ENCODE data around the gene MPND. TPM values are rescaled to one million over a fixed set of nuclear protein-coding genes. Genes with fewer than 3 reads are reported as not detected.

Gene MPND, protein sequence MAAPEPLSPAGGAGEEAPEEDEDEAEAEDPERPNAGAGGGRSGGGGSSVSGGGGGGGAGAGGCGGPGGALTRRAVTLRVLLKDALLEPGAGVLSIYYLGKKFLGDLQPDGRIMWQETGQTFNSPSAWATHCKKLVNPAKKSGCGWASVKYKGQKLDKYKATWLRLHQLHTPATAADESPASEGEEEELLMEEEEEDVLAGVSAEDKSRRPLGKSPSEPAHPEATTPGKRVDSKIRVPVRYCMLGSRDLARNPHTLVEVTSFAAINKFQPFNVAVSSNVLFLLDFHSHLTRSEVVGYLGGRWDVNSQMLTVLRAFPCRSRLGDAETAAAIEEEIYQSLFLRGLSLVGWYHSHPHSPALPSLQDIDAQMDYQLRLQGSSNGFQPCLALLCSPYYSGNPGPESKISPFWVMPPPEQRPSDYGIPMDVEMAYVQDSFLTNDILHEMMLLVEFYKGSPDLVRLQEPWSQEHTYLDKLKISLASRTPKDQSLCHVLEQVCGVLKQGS
- 7.0 and 9.2 TPM in 2 replicates for total RNA-seq (2013; cell fraction: nucleolus; rRNA removed)
- total RNA-seq (2014; rRNA removed) (3.5 and 4.2 TPM in 2 replicates), total RNA-seq (2014; rRNA removed; fragmentation: Illumina TruSeq; extraction: Trizol) (6.1 and 7.9 TPM in 2 replicates), total RNA-seq (2021) (18.3 and 20.3 TPM in 2 replicates), polyA plus RNA-seq (2011; rRNA removed) (3.4 and 7.2 TPM in 2 replicates), polyA plus RNA-seq (2014; fragmentation: Illumina TruSeq; extraction: Trizol) (0.70 and 4.8 TPM in 2 replicates), polyA plus RNA-seq (2014; fragmentation: Nextera tagmentation; extraction: Ambion mirVana) (1 to 10 TPM in 1 of 2 experiments, under 1 TPM in 1; 0.79 to 4.3 TPM), polyA plus RNA-seq (2014; rRNA removed) (10.5 and 11.8 TPM in 2 replicates), polyA plus RNA-seq (2016; fragmentation: Nextera tagmentation; extraction: Ambion mirVana) (1 to 10 TPM; 3.7 to 8.5 TPM), polyA minus RNA-seq (2011; rRNA and poly(A)+ RNA removed) (7.2 and 15.3 TPM in 2 replicates), Bru-seq, nascent RNA (percentile 50 among the genes with signal in this experiment), BruChase-seq, experiment 1, labeled RNA remaining after a 6-hour chase (percentile 50 among the genes with signal in this experiment), BruChase-seq, experiment 2, labeled RNA remaining after a 2-hour chase (percentile 47 among the genes with signal in this experiment)
- 8.6 TPM for polyA plus RNA-seq (2011; ENCODE audit: low read depth)
- polyA plus RNA-seq (2011; cell fraction: cytosol; rRNA removed): 12.4 and 18.1 TPM in 2 replicates
- 9.6 and 13.9 TPM in 2 replicates for polyA plus RNA-seq (2011; cell fraction: nucleus; rRNA removed)
- polyA plus RNA-seq (2012): 11.4 and 16.8 TPM in 2 replicates
- 9.6 and 10.3 TPM in 2 replicates for polyA minus RNA-seq (2011; cell fraction: cytosol; rRNA and poly(A)+ RNA removed)
- 3.6 and 10.1 TPM in 2 replicates for polyA minus RNA-seq (2011; cell fraction: nucleus; rRNA and poly(A)+ RNA removed)
- long read RNA-seq, experiment 1: 0 reads
- long read RNA-seq, experiment 2: 0 reads

DNA sequence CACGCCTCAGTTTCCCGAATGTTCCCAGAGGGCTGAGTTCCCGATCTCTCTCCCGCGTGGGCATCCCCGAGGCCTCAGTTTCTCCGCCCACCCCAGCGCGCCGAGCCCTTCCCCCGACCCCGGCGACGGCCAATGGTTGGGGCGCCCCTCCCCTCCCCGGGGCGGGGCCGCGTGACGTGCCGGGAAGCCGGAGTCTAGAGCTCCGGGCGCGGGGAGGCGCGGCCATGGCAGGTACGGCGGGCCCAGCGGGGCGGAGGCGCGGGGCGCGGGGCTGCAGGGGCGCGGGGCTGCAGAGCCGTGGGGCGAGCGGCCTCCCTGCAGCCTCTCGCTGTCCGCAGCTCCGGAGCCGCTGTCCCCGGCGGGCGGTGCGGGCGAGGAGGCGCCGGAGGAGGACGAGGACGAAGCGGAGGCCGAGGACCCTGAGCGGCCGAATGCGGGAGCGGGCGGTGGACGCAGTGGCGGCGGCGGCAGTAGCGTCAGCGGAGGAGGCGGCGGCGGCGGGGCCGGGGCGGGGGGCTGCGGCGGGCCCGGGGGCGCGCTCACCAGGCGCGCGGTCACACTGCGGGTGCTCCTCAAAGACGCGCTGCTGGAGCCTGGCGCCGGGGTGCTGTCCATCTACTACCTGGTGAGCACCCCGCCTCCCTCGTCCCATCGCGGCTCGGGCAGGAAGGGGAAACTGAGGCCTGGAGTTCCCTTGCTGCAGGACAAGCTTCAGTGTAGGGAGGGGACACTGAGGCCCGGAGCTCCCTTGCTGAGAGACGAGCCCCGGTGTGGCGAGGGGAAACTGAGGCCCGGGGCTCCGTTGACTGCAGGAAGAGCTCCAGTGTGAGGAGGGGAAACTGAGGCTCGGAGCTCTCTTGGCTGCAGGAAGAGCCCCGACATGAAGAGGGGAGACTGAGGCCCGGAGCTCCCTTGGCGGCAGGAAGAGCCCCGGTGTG, at the start of gene MPND:
TSS of gene MPND (plus strand) at position 193 of the 938 bp plus-strand sequence. CDS start at position 225, 32 bp downstream.
- intact Hi-C loops (cut with micrococcal nuclease; ENCODE audit: unreplicated experiment) (no loop called here), in situ Hi-C loops (cut with MboI) (no loop called here)
- H3K4me2 ChIP-seq (ENCODE audit: control insufficient read depth, insufficient read depth): peak within 1 kb of the TSS; percentile 98
- H3K36me3 ChIP-seq (ENCODE audit: control insufficient read depth in 2 of 2, insufficient read depth in 2 of 2, low read length in 1 of 2): no peaks in the 10 kb centered on the region
- H3K4me3 ChIP-seq: peak within 1 kb of the TSS; percentile 86
- ChIA-PET SMC1A (ENCODE audit: uncharacterized antibody, unreplicated experiment) (interaction anchor here (0.6 to 2.3 kb wide), 6 partner anchors 9 to 96 kb away, joined by 3 to 13 read pairs (median 4); partner anchors contain the start of genes CHAF1A, SH3GL1 and YJU2), CTCF (interaction anchor here (0.6 to 3.4 kb wide), 13 partner anchors 10 to 1236 kb away, joined by 3 to 58 read pairs (median 5); partner anchors contain the start of genes CHAF1A, PIAS4 and SH3GL1), POLR2A (interaction anchor here (0.5 to 2.7 kb wide), 22 partner anchors 9 to 581 kb away, joined by 3 to 22 read pairs (median 5); partner anchors contain the start of genes CHAF1A, EBI3, MRPL54 and YJU2), RAD21 (ENCODE audit: unreplicated experiment) (interaction anchor here (0.6 to 2.3 kb wide), 12 partner anchors 9 to 651 kb away, joined by 3 to 15 read pairs (median 8); partner anchors contain the start of genes CHAF1A, EBI3 and SH3GL1)
- peak; percentile 63; the same call in 1 of the 2 replicates for TF ChIP-seq CREM (IDR thresholded peaks at IDR 0.05; ENCODE audit: low read depth)
- TF ChIP-seq YY1 (IDR thresholded peaks at IDR 0.05; ENCODE audit: low read depth, low read length): peak; percentile 85
- TF ChIP-seq CREB1 (IDR thresholded peaks at IDR 0.05; ENCODE audit: low read depth): peak; percentile 85
- no peak for TF ChIP-seq ZSCAN29 (IDR thresholded peaks at IDR 0.05)
- TF ChIP-seq PAX5 (IDR thresholded peaks at IDR 0.05; ENCODE audit: borderline replicate concordance, low read depth, low read length): peak; percentile 13; the same call in 1 of the 2 replicates
- no peak for TF ChIP-seq ZNF207 (IDR thresholded peaks at IDR 0.05; ENCODE audit: borderline replicate concordance)
- TF ChIP-seq POLR2A (IDR thresholded peaks at IDR 0.05; ENCODE audit: low read depth, low read length): peak; percentile 76
- peak; percentile 18 for TF ChIP-seq SP1 (IDR thresholded peaks at IDR 0.05; ENCODE audit: low read depth, low read length)
- peak; percentile 23 for TF ChIP-seq MEF2B (IDR thresholded peaks at IDR 0.05; ENCODE audit: partially characterized antibody, poor library complexity, severe bottlenecking)
- peak; percentile 72 for TF ChIP-seq MAX (IDR thresholded peaks at IDR 0.05; ENCODE audit: low read depth, low read length)
- TF ChIP-seq RBBP5 (conservative IDR thresholded peaks at IDR 0.05): no peak
- TF ChIP-seq DPF2 (IDR thresholded peaks at IDR 0.05): 0 out of 2 replicates have a peak, but pooled peaks have one; percentile 2
- TF ChIP-seq SUPT20H (IDR thresholded peaks at IDR 0.05; ENCODE audit: borderline replicate concordance, control insufficient read depth, low read depth, low read length): no peak
- H4K20me1 ChIP-seq (ENCODE audit: control insufficient read depth, insufficient read depth): no peaks in the 10 kb centered on the region
- 9% methylated on average over 48 of the region's 101 CpGs for WGBS (ENCODE audit: insufficient coverage, insufficient replicate concordance, low lambda C conversion rate, missing lambda C conversion rate)
- peak within 1 kb of the TSS; percentile 82 for H3K27ac ChIP-seq (ENCODE audit: control insufficient read depth, insufficient read depth)
- no peaks in the 10 kb centered on the region for H3K27me3 ChIP-seq (replicated peaks in 1 of 2; ENCODE audit: control insufficient read depth in 2 of 2, insufficient read depth in 2 of 2, low read length in 1 of 2)
- no TSS peak for BruUV-seq (replicated peaks)
- peak within 1 kb of the TSS; percentile 98 for H2AFZ ChIP-seq (ENCODE audit: control insufficient read depth, low read depth, low read length)
- peak; percentile 86 for ATAC-seq
- peaks cover 3% of the 10 kb centered on the region for H3K79me2 ChIP-seq (ENCODE audit: control insufficient read depth, insufficient read depth, low read length)
- H3K4me1 ChIP-seq (ENCODE audit: control insufficient read depth, insufficient read depth, low read length): peaks cover 12% of the 10 kb centered on the region
- peak; percentile 50 for DNase-seq (ENCODE audit: low read depth, low spot score)
- no peaks in the 10 kb centered on the region for H3K9me3 ChIP-seq (replicated peaks; ENCODE audit: control insufficient read depth, insufficient read depth, low read length)
- FAIRE-seq: peak; percentile 7
- H3K9ac ChIP-seq (ENCODE audit: control insufficient read depth, insufficient read depth, low read length): peak within 1 kb of the TSS; percentile 68

Data from GM12878 (cell line).